ENCODE measurements around the gene HPS1.

DNA sequence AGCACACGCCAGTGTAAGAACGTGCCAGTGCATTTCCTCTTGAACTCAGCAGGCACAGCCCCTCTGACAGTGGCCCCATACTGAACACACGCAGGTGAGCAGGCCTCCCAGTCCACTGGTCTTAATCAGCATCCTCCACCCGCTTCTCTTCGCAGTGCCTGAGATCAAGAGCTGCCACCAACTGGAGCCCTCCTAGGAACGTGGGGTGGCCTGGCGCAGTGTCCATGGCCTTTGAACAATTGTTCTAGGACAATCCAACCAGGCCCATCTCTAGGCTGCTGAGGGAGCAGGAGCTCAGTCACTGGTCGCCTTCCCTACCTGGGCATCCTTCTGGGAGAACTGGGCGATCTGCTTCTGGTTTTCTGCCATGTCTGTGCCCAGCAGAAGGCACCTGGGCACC lies 47.0 kb downstream of the HPS1 start:
- TF ChIP-seq, protein P1, sequence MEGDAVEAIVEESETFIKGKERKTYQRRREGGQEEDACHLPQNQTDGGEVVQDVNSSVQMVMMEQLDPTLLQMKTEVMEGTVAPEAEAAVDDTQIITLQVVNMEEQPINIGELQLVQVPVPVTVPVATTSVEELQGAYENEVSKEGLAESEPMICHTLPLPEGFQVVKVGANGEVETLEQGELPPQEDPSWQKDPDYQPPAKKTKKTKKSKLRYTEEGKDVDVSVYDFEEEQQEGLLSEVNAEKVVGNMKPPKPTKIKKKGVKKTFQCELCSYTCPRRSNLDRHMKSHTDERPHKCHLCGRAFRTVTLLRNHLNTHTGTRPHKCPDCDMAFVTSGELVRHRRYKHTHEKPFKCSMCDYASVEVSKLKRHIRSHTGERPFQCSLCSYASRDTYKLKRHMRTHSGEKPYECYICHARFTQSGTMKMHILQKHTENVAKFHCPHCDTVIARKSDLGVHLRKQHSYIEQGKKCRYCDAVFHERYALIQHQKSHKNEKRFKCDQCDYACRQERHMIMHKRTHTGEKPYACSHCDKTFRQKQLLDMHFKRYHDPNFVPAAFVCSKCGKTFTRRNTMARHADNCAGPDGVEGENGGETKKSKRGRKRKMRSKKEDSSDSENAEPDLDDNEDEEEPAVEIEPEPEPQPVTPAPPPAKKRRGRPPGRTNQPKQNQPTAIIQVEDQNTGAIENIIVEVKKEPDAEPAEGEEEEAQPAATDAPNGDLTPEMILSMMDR (IDR thresholded peaks at IDR 0.05) = no peak
- TF ChIP-seq EP300 (IDR thresholded peaks at IDR 0.05) (no peak), POLR2AphosphoS5 (IDR thresholded peaks at IDR 0.05) (no peak)
